HL-60 (cell line): Measurements from ENCODE around the gene KCNJ3.

ENCODE experiments used
- DNase-seq, 2 experiments: peaks; one replicate each; pipeline ENCODE4 v3.0.0-alpha.2; 2010 to 2020; ENCODE audit warnings: low read depth in 1 of 2, low spot score in 1 of 2
- H3K27ac ChIP-seq: fragments of 250-450 bp; sonication (Bioruptor Pico); replicated peaks from 2 replicates; pipeline ENCODE4 v1.5.1; 2020; ENCODE audit warnings: mild to moderate bottlenecking, moderate library complexity
- H3K27me3 ChIP-seq: fragments of 250-450 bp; sonication (Bioruptor Pico); 2 replicates; pipeline ENCODE4 v1.5.1; 2021; ENCODE audit warnings: mild to moderate bottlenecking, moderate library complexity; ENCODE audit not compliant: insufficient read depth, poor library complexity, severe bottlenecking
- H3K4me3 ChIP-seq: replicated peaks from 2 replicates; pipeline ENCODE4 v1.5.1; 2011; ENCODE audit warnings: mild to moderate bottlenecking, control low read depth, low read length; ENCODE audit not compliant: insufficient read depth
- CTCF ChIP-seq: IDR thresholded peaks from one replicate; pipeline ENCODE4 v1.5.1; 2011; ENCODE audit warnings: low read length, control low read depth, inconsistent platforms; ENCODE audit not compliant: insufficient read depth
- GABPA ChIP-seq: IDR thresholded peaks from 2 replicates; pipeline ENCODE4 v1.6.1; 2012; ENCODE audit warnings: low read depth
- POLR2AphosphoS5 ChIP-seq: IDR thresholded peaks from 2 replicates; pipeline ENCODE4 v1.6.1; 2012; ENCODE audit warnings: low read depth
- REST ChIP-seq: IDR thresholded peaks from 2 replicates; pipeline ENCODE4 v1.6.1; 2012; ENCODE audit warnings: low read depth; ENCODE audit not compliant: insufficient replicate concordance
- SPI1 ChIP-seq: IDR thresholded peaks from 2 replicates; pipeline ENCODE4 v1.6.1; 2012; ENCODE audit warnings: low read depth, mild to moderate bottlenecking, borderline replicate concordance

The KCNJ3 gene

GRCh38 chr2:154696369-154696768, 2.1 kb upstream of the KCNJ3 start:
- TF ChIP-seq POLR2AphosphoS5 (no peak), CTCF (no peak), SPI1 (no peak), REST (no peak), GABPA (no peak)
- peaks cover 9% of the 10 kb centered on the region for H3K27me3 ChIP-seq
- no peak overlapping the region for H3K4me3 ChIP-seq
- DNase-seq = no peak
- no peak overlapping the region for H3K27ac ChIP-seq

- H3K4me3 ChIP-seq = no peak overlapping the region
- no peak for DNase-seq
- H3K27ac ChIP-seq = no peak overlapping the region
- no peak for TF ChIP-seq GABPA
- TF ChIP-seq REST = no peak
- TF ChIP-seq SPI1 = no peak
- no peak for TF ChIP-seq CTCF
- TF ChIP-seq POLR2AphosphoS5 = no peak
- peaks cover 9% of the 10 kb centered on the region for H3K27me3 ChIP-seq
Observed at GRCh38 chr2:154696810-154697417, 1.6 kb upstream of the KCNJ3 start.

GRCh38 chr2:154697418-154698252, 860 bp upstream of the KCNJ3 start:
- H3K4me3 ChIP-seq = no peak overlapping the region
- H3K27me3 ChIP-seq = peaks cover 9% of the 10 kb centered on the region
- H3K27ac ChIP-seq = no peak overlapping the region
- no peak for TF ChIP-seq SPI1
- TF ChIP-seq REST = no peak
- no peak for TF ChIP-seq POLR2AphosphoS5
- TF ChIP-seq GABPA = no peak
- no peak for TF ChIP-seq CTCF
- no peak for DNase-seq
